HG02678 (cell line): ENCODE measurements around the gene DUOX1.

Experiments
- ATAC-seq: cut with Tn5 transposase; IDR thresholded peaks from one replicate; pipeline ENCODE4 v1.9.1; 2021; ENCODE audit warnings: mild to moderate bottlenecking, moderate library complexity; ENCODE audit not compliant: unreplicated experiment

Gene DUOX1

GRCh38 chr15:45166834-45167630 is 37.2 kb downstream of the DUOX1 start:
- ATAC-seq, result peak; percentile 96

GRCh38 chr15:45167631-45168205 is 37.9 kb downstream of the DUOX1 start:
- ATAC-seq, result no peak

GRCh38 chr15:45168286-45168685 is 38.5 kb downstream of the DUOX1 start:
- ATAC-seq, result no peak

GRCh38 chr15:45168751-45169551 is 39.2 kb downstream of the DUOX1 start:
- ATAC-seq, result no peak

- ATAC-seq, result no peak
Measured at GRCh38 chr15:45169608-45170480, 40.0 kb downstream of the DUOX1 start.

GRCh38 chr15:45171912-45172311 is 42.1 kb downstream of the DUOX1 start:
- ATAC-seq, result no peak

GRCh38 chr15:45174069-45174468 is 44.3 kb downstream of the DUOX1 start:
- no peak for ATAC-seq

GRCh38 chr15:45174577-45174976 is 44.8 kb downstream of the DUOX1 start:
- no peak for ATAC-seq

- ATAC-seq, result no peak
Measured at GRCh38 chr15:45177285-45177684, 47.5 kb downstream of the DUOX1 start.

GRCh38 chr15:45179221-45179985 is 49.6 kb downstream of the DUOX1 start:
- no peak for ATAC-seq

- ATAC-seq, result no peak
Measured at GRCh38 chr15:45180201-45180600, 50.4 kb downstream of the DUOX1 start.

- ATAC-seq, result no peak
Measured at GRCh38 chr15:45180648-45181436, 51.0 kb downstream of the DUOX1 start.

GRCh38 chr15:45181491-45182285 is 51.9 kb downstream of the DUOX1 start:
- ATAC-seq, result no peak

GRCh38 chr15:45182996-45183395 is 53.2 kb downstream of the DUOX1 start:
- no peak for ATAC-seq

- ATAC-seq, result no peak
Measured at GRCh38 chr15:45183511-45183910, 53.7 kb downstream of the DUOX1 start.

- no peak for ATAC-seq
Measured at GRCh38 chr15:45184562-45185041, 54.8 kb downstream of the DUOX1 start.

GRCh38 chr15:45185069-45185779 is 55.4 kb downstream of the DUOX1 start:
- no peak for ATAC-seq
